ENCODE results near the gene TMPO. TPM values are rescaled to one million over a fixed set of nuclear protein-coding genes. Genes with fewer than 3 reads are reported as not detected.
A peak's percentile ranks its signal among the peaks of the same experiment; 100 is the strongest.

Gene TMPO
- total and polyA plus RNA-seq, 4 experiments from 2014 or later: 21.7 to 160 (median 98.0) TPM

DNA sequence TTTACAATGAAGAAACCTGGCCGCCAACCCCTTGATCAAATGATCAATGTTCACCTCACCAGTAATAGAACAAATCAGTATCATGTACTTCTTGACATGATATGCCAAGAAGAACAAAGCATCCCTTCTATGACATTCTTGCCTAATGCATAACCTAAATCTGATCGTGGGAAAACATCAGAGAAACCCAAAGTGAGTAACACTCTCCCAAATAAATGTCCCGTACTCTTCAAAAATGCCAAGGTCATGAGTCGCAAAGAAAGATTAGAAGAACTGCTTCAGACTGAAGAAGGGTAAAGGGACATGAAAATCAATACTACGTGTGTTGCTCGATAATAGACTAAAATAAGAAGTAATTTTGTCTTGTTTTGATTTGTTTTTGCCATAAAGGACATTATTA is 66.7 kb downstream of the TMPO start:
- intact Hi-C loops (cut with micrococcal nuclease): no loop called here
- Histone ChIP-seq H3K27me3 (ENCODE audit: insufficient read depth, low read length) (no peaks in the 10 kb centered on the region), H3K27ac (ENCODE audit: low read depth, low read length) (no peak overlapping the region), H3K9me3 (ENCODE audit: control insufficient read depth in 1 of 2, low read length in 2 of 2) (no peaks in the 10 kb centered on the region), H3K36me3 (ENCODE audit: insufficient read depth, low read length) (no peaks in the 10 kb centered on the region), H3K4me1 (ENCODE audit: insufficient read depth, low read length) (no peaks in the 10 kb centered on the region), H3K4me3 (ENCODE audit: low read length in 2 of 2) (no peak overlapping the region)
- Mint-ChIP-seq H3K36me3 (no peaks in the 10 kb centered on the region), H3K27me3 (no peaks in the 10 kb centered on the region), H3K27ac (no peak overlapping the region), H3K4me1 (no peaks in the 10 kb centered on the region), H3K9me3 (no peaks in the 10 kb centered on the region), H3K4me3 (no peak overlapping the region)
- POLR2A ChIA-PET (ENCODE audit: partially characterized antibody): interaction anchor here (1.4 kb wide), 1 partner anchor 12 kb away, joined by 4 read pairs; no protein-coding TSS in a partner anchor
- CTCF ChIA-PET (ENCODE audit: partially characterized antibody): interaction anchor here (1.3 kb wide), 1 partner anchor 69 kb away, joined by 3 read pairs; no protein-coding TSS in a partner anchor
- DNase-seq: no peak

GRCh38 chr12:98587084-98587483 is 71.7 kb downstream of the TMPO start:
- POLR2A ChIA-PET (ENCODE audit: partially characterized antibody): interaction anchor here (0.6 kb wide), 1 partner anchor 1549 kb away, joined by 3 read pairs; no protein-coding TSS in a partner anchor

DNA sequence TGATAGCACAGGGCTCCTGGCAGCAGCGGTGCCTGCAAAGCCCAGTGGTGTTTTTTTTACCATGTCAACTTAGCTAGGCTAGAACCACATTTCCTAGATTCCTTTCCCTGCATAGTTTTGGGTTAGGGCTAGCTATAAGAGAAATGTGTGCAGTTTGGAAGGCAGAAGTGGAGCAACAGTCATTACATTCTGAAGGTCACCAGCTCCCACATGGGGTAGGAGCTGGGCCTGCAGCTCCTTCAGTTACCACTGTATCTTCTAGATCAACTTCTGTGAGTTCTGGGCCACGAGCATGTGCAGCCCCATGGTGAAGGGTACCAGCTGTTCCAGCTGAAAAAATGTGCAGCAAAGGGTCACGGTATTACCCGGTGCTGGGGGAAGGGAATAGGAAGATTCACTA is 75.8 kb downstream of the TMPO start:
- CTCF ChIA-PET (ENCODE audit: partially characterized antibody): interaction anchor here (1.3 to 8.2 kb wide), 2 partner anchors 13 to 25 kb away, joined by 4 to 51 read pairs; no protein-coding TSS in a partner anchor
- no peaks in the 10 kb centered on the region for H3K27me3 ChIP-seq (ENCODE audit: insufficient read depth, low read length)

More at GRCh38 chr12:98587084-98587483, 71.7 kb downstream of the TMPO start:
- DNase-seq: no peak
- no peaks in the 10 kb centered on the region for H3K36me3 Mint-ChIP-seq
- CTCF ChIA-PET (ENCODE audit: partially characterized antibody): interaction anchor here (1.3 to 1.9 kb wide), 3 partner anchors 15 to 95 kb away, joined by 3 to 9 read pairs (median 4); no protein-coding TSS in a partner anchor
- H3K27ac ChIP-seq (ENCODE audit: low read depth, low read length): no peak overlapping the region
- H3K27me3 ChIP-seq (ENCODE audit: insufficient read depth, low read length): no peaks in the 10 kb centered on the region
- no peaks in the 10 kb centered on the region for H3K9me3 Mint-ChIP-seq
- H3K4me1 Mint-ChIP-seq: peaks cover 0 to 2% (median 0%) of the 10 kb centered on the region in 4 donors
- H3K4me3 ChIP-seq (ENCODE audit: low read length in 2 of 2): no peak overlapping the region
- intact Hi-C loops (cut with micrococcal nuclease): no loop called here
- no peaks in the 10 kb centered on the region for H3K9me3 ChIP-seq (ENCODE audit: control insufficient read depth in 1 of 2, low read length in 2 of 2)
- no peak overlapping the region for H3K27ac Mint-ChIP-seq
- no peaks in the 10 kb centered on the region for H3K4me1 ChIP-seq (ENCODE audit: insufficient read depth, low read length)
- H3K4me3 Mint-ChIP-seq: no peak overlapping the region
- H3K36me3 ChIP-seq (ENCODE audit: insufficient read depth, low read length): no peaks in the 10 kb centered on the region
- H3K27me3 Mint-ChIP-seq: no peaks in the 10 kb centered on the region

DNA sequence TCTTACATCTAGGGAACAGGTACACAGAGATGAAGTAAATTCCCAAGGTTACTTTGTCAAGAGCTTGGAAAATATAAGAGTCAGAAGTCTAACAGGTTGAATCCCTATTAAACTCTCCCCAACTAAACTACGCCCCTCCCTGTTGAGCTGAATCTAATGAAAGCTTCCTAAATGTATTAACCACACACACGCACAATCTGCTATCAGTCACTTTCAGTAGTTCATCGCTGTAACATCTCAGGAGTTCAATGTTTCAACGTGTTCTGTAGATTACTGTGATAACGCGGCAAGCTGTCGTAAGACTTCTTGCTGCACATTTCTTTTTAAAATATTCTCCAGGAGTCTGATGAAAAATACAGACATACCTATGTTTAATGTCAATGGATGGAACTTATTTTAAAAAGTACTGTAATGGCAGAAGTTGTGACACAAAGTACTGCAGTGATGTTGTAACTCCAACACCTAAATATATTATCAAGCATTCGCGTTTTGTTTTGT is 77.5 kb downstream of the TMPO start:
- Mint-ChIP-seq H3K36me3 (peaks cover 7 to 35% of the 10 kb centered on the region in 2 donors), H3K27ac (peak overlapping the region; percentile 91 to 99 (median 98)), H3K4me3 (peak overlapping the region; percentile 90 to 98 (median 96)), H3K4me1 (peaks cover 18 to 42% (median 29%) of the 10 kb centered on the region in 4 donors), H3K9me3 (peaks cover 0 to 2% (median 0%) of the 10 kb centered on the region in 8 donors), H3K27me3 (no peaks in the 10 kb centered on the region)
- H3K4me3 ChIP-seq (ENCODE audit: low read length in 2 of 2): peak overlapping the region; percentile 53 to 79
- H3K27me3 ChIP-seq (ENCODE audit: insufficient read depth, low read length): no peaks in the 10 kb centered on the region
- peaks cover 34% of the 10 kb centered on the region for H3K4me1 ChIP-seq (ENCODE audit: insufficient read depth, low read length)
- peak in 1 of 5 donors; percentile 47 for DNase-seq
- intact Hi-C loops (cut with micrococcal nuclease): loop anchor here (1.0 to 5.0 kb wide), 5 partner anchors 26 to 1674 kb away; partner anchors contain the start of genes APAF1, DEPDC4, SCYL2 and TMPO
- POLR2A ChIA-PET (ENCODE audit: partially characterized antibody): interaction anchor here (0.9 to 5.4 kb wide), 19 partner anchors 9 to 1675 kb away, joined by 3 to 74 read pairs (median 7); partner anchors contain the start of genes APAF1, IKBIP and TMPO
- no peaks in the 10 kb centered on the region for H3K9me3 ChIP-seq (ENCODE audit: control insufficient read depth in 1 of 2, low read length in 2 of 2)
- CTCF ChIA-PET (ENCODE audit: partially characterized antibody): interaction anchor here (0.7 to 8.2 kb wide), 9 partner anchors 11 to 77 kb away, joined by 3 to 51 read pairs (median 3); partner anchors contain the start of genes IKBIP and TMPO
- H3K36me3 ChIP-seq (ENCODE audit: insufficient read depth, low read length): peaks cover 7% of the 10 kb centered on the region
- H3K27ac ChIP-seq (ENCODE audit: low read depth, low read length): peak overlapping the region; percentile 94

More for the DNA sequence above, 75.8 kb downstream of the TMPO start:
- Histone ChIP-seq H3K27ac (ENCODE audit: low read depth, low read length) (no peak overlapping the region), H3K9me3 (ENCODE audit: control insufficient read depth in 1 of 2, low read length in 2 of 2) (no peaks in the 10 kb centered on the region), H3K4me1 (ENCODE audit: insufficient read depth, low read length) (peaks cover 20% of the 10 kb centered on the region), H3K4me3 (ENCODE audit: low read length in 2 of 2) (no peak overlapping the region), H3K36me3 (ENCODE audit: insufficient read depth, low read length) (peaks cover under 1% of the 10 kb centered on the region)
- Mint-ChIP-seq H3K27me3 (no peaks in the 10 kb centered on the region), H3K4me1 (peaks cover 17 to 31% (median 25%) of the 10 kb centered on the region in 4 donors), H3K4me3 (peak overlapping the region in 4 of 8 donors; percentile 1 to 75 (median 43)), H3K27ac (peak overlapping the region in 6 of 7 donors; percentile 47 to 91 (median 77)), H3K9me3 (peaks cover 0 to 2% (median 0%) of the 10 kb centered on the region in 8 donors), H3K36me3 (peaks cover 7 to 24% of the 10 kb centered on the region in 2 donors)
- intact Hi-C loops (cut with micrococcal nuclease): loop anchor here (5.0 kb wide), 2 partner anchors 74 to 1676 kb away; partner anchors contain the start of genes DEPDC4, SCYL2 and TMPO
- POLR2A ChIA-PET (ENCODE audit: partially characterized antibody): no interaction called here
- DNase-seq: no peak

DNA sequence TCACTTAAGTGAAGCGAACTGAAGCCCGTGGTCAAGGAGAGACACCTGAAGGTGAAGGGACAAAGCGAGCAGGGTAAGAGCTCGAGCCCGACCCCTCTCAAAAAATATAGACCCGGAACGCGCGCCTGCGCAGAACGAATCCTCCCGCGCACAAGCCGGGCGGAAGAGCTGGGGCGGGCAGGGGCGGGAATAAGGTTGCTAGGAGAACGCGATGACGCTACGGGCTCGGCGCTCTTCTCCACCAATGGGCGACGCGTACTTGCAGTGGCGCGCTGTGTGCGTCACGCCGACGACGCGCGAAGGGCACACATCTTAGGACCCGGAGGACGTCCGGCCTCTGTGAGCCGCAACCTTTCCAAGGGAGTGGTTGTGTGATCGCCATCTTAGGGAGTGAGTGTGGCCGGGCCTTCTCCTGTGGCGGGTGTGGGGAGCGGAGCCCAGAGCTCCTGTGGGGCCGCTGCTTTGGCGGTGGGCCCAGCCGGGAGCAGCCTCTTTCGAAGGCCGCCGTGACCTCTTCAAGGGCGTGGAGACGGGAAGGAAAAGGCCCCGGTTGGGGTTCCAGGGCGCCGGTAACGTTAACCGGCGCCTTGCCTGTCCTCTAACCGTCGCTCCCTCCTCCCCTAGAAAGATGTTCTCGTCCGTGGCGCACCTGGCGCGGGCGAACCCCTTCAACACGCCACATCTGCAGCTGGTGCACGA is 78.1 kb downstream of the TMPO start, which contains the start of gene SLC25A3:
Gene SLC25A3, plus strand, starts transcription at position 336 of the 699 bp plus-strand sequence. Its CDS starts 293 bp downstream, at position 629.
- H3K4me3 Mint-ChIP-seq: peak within 1 kb of the TSS; percentile 90 to 98 (median 96)
- H3K9me3 Mint-ChIP-seq: peaks cover 0 to 2% (median 0%) of the 10 kb centered on the region in 8 donors
- ChIA-PET POLR2A (ENCODE audit: partially characterized antibody) (interaction anchor here (0.7 to 5.4 kb wide), 25 partner anchors 9 to 1674 kb away, joined by 3 to 74 read pairs (median 5); partner anchors contain the start of genes APAF1, IKBIP and TMPO), CTCF (ENCODE audit: partially characterized antibody) (interaction anchor here (1.0 to 8.2 kb wide), 7 partner anchors 10 to 78 kb away, joined by 3 to 51 read pairs (median 6); partner anchors contain the start of genes IKBIP and TMPO)
- no peaks in the 10 kb centered on the region for H3K27me3 Mint-ChIP-seq
- H3K27ac Mint-ChIP-seq: peak within 1 kb of the TSS; percentile 91 to 99 (median 98)
- peak within 1 kb of the TSS; percentile 71 to 79 for H3K4me3 ChIP-seq (ENCODE audit: low read length in 2 of 2)
- no peaks in the 10 kb centered on the region for H3K9me3 ChIP-seq (ENCODE audit: control insufficient read depth in 1 of 2, low read length in 2 of 2)
- peaks cover 13% of the 10 kb centered on the region for H3K36me3 ChIP-seq (ENCODE audit: insufficient read depth, low read length)
- peaks cover 34% of the 10 kb centered on the region for H3K4me1 ChIP-seq (ENCODE audit: insufficient read depth, low read length)
- no peaks in the 10 kb centered on the region for H3K27me3 ChIP-seq (ENCODE audit: insufficient read depth, low read length)
- H3K36me3 Mint-ChIP-seq: peaks cover 11 to 41% of the 10 kb centered on the region in 2 donors
- DNase-seq: peak; percentile 92 to 96 (median 95)
- peaks cover 19 to 48% (median 31%) of the 10 kb centered on the region in 4 donors for H3K4me1 Mint-ChIP-seq
- intact Hi-C loops (cut with micrococcal nuclease): loop anchor here (1.0 to 5.0 kb wide), 5 partner anchors 27 to 1674 kb away; partner anchors contain the start of genes APAF1, DEPDC4, SCYL2 and TMPO
- peak within 1 kb of the TSS; percentile 94 for H3K27ac ChIP-seq (ENCODE audit: low read depth, low read length)

- Mint-ChIP-seq H3K9me3 (peaks cover 0 to 2% (median 0%) of the 10 kb centered on the region in 8 donors), H3K27me3 (no peaks in the 10 kb centered on the region), H3K4me3 (peak overlapping the region; percentile 90 to 98 (median 96)), H3K27ac (peak overlapping the region; percentile 91 to 99 (median 98)), H3K4me1 (peaks cover 19 to 48% (median 31%) of the 10 kb centered on the region in 4 donors), H3K36me3 (peaks cover 11 to 46% of the 10 kb centered on the region in 2 donors)
- peaks cover 14% of the 10 kb centered on the region for H3K36me3 ChIP-seq (ENCODE audit: insufficient read depth, low read length)
- peak overlapping the region; percentile 94 for H3K27ac ChIP-seq (ENCODE audit: low read depth, low read length)
- DNase-seq: peak in 4 of 5 donors; percentile 10 to 47 (median 14)
- intact Hi-C loops (cut with micrococcal nuclease): loop anchor here (5.0 kb wide), 2 partner anchors 77 to 1673 kb away; partner anchors contain the start of genes DEPDC4, SCYL2 and TMPO
- POLR2A ChIA-PET (ENCODE audit: partially characterized antibody): interaction anchor here (0.7 to 5.4 kb wide), 25 partner anchors 8 to 1674 kb away, joined by 3 to 74 read pairs (median 5); partner anchors contain the start of genes APAF1, IKBIP and TMPO
- peak overlapping the region; percentile 40 to 71 for H3K4me3 ChIP-seq (ENCODE audit: low read length in 2 of 2)
- H3K9me3 ChIP-seq (ENCODE audit: control insufficient read depth in 1 of 2, low read length in 2 of 2): no peaks in the 10 kb centered on the region
- CTCF ChIA-PET (ENCODE audit: partially characterized antibody): interaction anchor here (1.0 to 8.2 kb wide), 6 partner anchors 28 to 103 kb away, joined by 3 to 51 read pairs (median 6); partner anchors contain the start of gene IKBIP
- H3K27me3 ChIP-seq (ENCODE audit: insufficient read depth, low read length): no peaks in the 10 kb centered on the region
- H3K4me1 ChIP-seq (ENCODE audit: insufficient read depth, low read length): peaks cover 34% of the 10 kb centered on the region
Measured at GRCh38 chr12:98594050-98594835, 78.9 kb downstream of the TMPO start.

Data from CD4-positive, alpha-beta memory T cell (primary cell).